ENCODE results near the gene FAM169A. TPM values are rescaled to one million over a fixed set of nuclear protein-coding genes. Genes with fewer than 3 reads are reported as not detected.
A peak's percentile ranks its signal among the peaks of the same experiment; 100 is the strongest.
"Not testable (repeated sequence)": the region's sequence is repeated elsewhere in the genome, so short reads cannot be mapped to it uniquely, and the experiment has no call there.

The FAM169A gene
- total RNA-seq, 2 experiments from 2014 or later, result 4.5 to 5.8 TPM

DNA sequence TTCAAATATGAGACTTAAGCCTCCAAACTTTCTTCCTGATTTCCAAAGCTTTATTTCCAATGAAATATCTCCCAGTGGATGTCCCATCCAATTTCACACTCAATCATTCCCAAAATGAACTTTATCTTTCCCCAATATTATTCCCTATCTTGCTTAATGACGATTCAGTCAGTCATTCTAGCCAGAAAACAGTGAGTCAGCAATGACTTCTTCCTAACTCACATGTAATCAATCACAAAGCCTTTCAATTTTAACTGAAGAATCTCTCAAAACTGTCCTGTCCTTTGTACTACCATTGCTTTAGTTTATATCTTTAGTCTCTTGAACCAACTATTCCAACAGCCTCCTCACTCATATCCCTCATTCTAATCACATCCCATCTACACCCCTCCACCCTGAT lies 64.2 kb downstream of the FAM169A start:
- no peak overlapping the region for H3K27ac Mint-ChIP-seq
- no peak for DNase-seq
- CTCF ChIA-PET, result no interaction called here

DNA sequence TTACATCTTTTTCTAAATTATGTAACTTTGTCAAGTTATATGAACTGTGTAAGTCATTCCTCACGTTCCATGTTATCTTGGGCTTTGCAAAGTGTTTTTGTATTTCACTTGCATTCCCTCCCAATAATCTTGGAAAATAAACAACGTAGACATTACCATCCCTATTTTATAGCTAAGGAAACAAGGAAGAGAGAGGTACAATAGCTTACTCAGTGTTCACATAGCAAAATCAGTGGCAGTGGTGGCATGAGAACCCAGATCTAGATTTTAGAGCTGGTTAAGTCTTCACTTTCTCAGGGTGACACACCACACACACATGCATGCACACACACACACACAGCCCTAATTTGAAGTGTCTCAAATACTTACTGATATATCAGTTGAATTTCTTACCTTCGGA lies 65.0 kb downstream of the FAM169A start:
- H3K27ac Mint-ChIP-seq, result no peak overlapping the region
- no peaks in the 10 kb centered on the region for H3K9me3 Mint-ChIP-seq (ENCODE audit: low read depth)
- no peak for DNase-seq
- no peak overlapping the region for H3K4me3 Mint-ChIP-seq
- CTCF ChIA-PET, result no interaction called here
- H3K4me1 Mint-ChIP-seq, result no peaks in the 10 kb centered on the region
- ATAC-seq, result no peak
- H3K27me3 Mint-ChIP-seq, result peaks cover 7% of the 10 kb centered on the region
- no peaks in the 10 kb centered on the region for H3K36me3 Mint-ChIP-seq

More for the DNA sequence above, 64.2 kb downstream of the FAM169A start:
- H3K9me3 Mint-ChIP-seq (ENCODE audit: low read depth), result no peaks in the 10 kb centered on the region
- H3K4me1 Mint-ChIP-seq, result no peaks in the 10 kb centered on the region
- no peak overlapping the region for H3K4me3 Mint-ChIP-seq
- ATAC-seq, result no peak
- no peaks in the 10 kb centered on the region for H3K36me3 Mint-ChIP-seq
- peaks cover 7% of the 10 kb centered on the region for H3K27me3 Mint-ChIP-seq

DNA sequence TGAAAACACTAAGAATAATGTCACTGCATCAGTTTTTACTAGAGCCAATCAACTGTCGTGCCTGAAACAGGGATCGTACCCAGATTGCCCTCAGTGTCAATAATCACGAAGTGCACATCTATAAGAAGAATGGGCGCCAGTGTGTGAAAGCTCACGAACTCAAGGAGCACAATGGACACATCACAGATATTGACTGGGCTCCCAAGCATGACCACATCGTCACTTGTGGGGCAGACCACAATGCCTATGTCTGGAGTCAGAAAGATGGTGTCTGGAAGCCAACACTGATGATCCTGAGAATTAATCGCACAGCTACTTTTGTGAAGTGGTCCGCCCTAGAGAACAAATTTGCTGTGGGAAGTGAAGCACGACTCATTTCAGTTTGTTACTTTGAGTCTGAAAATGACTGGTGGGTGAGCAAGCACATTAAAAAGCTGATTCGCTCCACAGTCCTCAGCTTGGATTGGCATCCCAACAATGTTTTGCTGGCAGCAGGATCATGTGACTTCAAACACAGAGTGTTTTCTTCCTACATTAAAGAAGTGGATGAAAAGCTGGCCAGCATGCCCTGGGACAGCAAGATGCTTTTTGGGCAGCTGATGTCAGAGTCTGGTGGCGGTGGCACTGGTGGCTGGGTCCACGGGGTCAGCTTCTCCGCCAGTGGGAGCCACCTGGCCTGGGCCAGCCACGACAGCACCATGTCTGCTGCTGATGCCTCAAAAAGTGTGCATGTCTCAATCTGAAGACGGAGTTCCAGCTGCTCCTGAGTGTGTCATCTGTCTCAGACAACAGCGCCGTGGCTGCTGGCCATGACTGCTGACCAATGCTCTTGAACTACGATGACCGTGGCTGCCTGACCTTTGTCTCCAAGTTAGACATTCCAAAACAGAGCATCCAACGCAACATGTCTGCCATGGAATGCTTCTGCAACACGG lies 66.9 kb downstream of the FAM169A start:
- no peaks in the 10 kb centered on the region for H3K9me3 Mint-ChIP-seq (ENCODE audit: low read depth)
- no peak overlapping the region for H3K27ac Mint-ChIP-seq
- DNase-seq (no peak), ATAC-seq (no peak)
- CTCF ChIA-PET, result no interaction called here
- H3K36me3 Mint-ChIP-seq, result no peaks in the 10 kb centered on the region
- no peaks in the 10 kb centered on the region for H3K27me3 Mint-ChIP-seq
- no peaks in the 10 kb centered on the region for H3K4me1 Mint-ChIP-seq
- no peak overlapping the region for H3K4me3 Mint-ChIP-seq

DNA sequence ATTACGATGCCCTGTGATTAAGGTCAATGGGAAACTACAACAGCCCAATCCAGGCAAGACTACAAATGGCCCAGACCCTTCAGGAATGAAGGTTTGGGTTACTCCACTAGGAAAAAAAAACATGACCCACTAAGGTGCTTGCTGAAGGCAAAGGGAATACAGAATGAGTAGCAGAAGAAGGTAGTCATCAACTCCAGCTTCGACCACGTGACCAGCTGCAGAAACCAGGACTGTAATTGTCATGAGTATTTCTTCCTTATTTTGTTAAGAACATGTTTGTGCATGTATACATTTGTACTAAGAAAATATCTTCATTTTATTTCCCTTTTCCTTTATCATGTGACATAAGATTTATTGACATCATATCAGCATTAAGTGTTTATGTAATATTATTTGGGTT lies 74.5 kb downstream of the FAM169A start:
- H3K4me1 Mint-ChIP-seq; ATAC-seq; H3K9me3 Mint-ChIP-seq (ENCODE audit: low read depth); H3K27ac Mint-ChIP-seq; DNase-seq; CTCF ChIA-PET; H3K27me3 Mint-ChIP-seq; H3K36me3 Mint-ChIP-seq; H3K4me3 Mint-ChIP-seq: not testable (repeated sequence)

DNA sequence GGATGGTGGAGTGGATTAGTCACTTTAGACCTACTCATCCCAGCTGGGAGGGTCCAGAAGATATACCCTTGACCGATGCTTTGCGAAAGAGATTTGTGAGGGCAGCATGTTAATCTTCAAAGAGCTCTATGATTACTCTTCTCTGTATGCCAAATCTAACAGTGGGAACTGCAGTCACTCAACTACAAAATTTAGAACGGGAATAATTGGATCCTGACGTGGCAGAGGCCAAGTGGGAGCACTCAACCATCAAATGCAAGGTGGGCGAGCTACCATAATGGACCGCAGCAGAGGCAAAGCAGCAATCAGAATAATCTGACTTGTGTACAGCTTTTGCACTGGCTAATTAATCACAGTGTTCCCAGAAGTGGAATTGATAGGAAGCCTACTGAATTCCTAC lies 78.8 kb downstream of the FAM169A start:
- Mint-ChIP-seq H3K9me3 (ENCODE audit: low read depth) (no peaks in the 10 kb centered on the region), H3K36me3 (peaks cover 5% of the 10 kb centered on the region), H3K27ac (no peak overlapping the region), H3K27me3 (no peaks in the 10 kb centered on the region), H3K4me3 (no peak overlapping the region), H3K4me1 (no peaks in the 10 kb centered on the region)
- ATAC-seq (no peak), DNase-seq (no peak)
- CTCF ChIA-PET, result no interaction called here

DNA sequence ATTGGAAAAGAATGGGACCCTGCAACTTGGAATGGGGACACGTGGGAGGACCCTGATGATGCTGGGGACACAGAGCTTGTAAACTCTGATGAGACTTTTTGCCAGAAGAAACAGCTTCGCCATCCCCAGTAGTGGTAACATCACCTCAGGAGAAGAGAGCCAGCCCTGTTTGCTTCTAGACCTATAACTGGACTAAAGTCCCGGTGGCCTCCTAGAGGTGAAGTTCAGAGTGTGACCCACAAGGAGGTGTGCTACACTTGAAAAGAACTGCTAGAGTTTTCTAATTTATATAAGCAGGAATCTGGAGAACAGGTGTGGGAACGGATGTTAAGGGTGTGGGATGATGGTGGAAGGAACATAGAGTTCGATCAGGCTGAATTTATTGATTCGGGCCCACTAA lies 79.3 kb downstream of the FAM169A start:
- CTCF ChIA-PET, result no interaction called here
- DNase-seq (no peak), ATAC-seq (no peak)
- H3K9me3 Mint-ChIP-seq (ENCODE audit: low read depth), result no peaks in the 10 kb centered on the region
- peaks cover 2% of the 10 kb centered on the region for H3K36me3 Mint-ChIP-seq
- no peak overlapping the region for H3K27ac Mint-ChIP-seq
- H3K4me3 Mint-ChIP-seq, result no peak overlapping the region
- no peaks in the 10 kb centered on the region for H3K4me1 Mint-ChIP-seq
- no peaks in the 10 kb centered on the region for H3K27me3 Mint-ChIP-seq

DNA sequence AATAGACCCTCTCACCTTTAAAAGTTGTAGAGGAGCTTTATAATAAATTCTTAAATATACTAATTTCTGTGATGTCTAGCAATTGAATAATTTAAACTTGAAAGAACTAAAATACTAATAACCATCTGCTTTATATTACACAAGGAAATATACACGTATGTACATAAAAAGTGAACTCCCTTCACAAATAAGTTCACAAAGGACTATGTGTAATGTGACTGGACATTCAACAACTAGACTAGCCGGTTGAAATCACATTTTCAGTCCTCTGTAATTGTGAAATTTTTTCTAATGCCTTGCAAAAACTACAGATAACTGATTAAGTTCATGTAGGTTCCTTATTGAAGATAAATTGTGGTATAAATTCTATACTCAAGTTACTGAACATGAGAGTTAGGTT lies 87.6 kb downstream of the FAM169A start:
- peaks cover 15% of the 10 kb centered on the region for H3K36me3 Mint-ChIP-seq
- no peaks in the 10 kb centered on the region for H3K9me3 Mint-ChIP-seq (ENCODE audit: low read depth)
- no peak for ATAC-seq
- no peak for DNase-seq
- no peak overlapping the region for H3K4me3 Mint-ChIP-seq
- no peaks in the 10 kb centered on the region for H3K27me3 Mint-ChIP-seq
- CTCF ChIA-PET, result no interaction called here
- H3K4me1 Mint-ChIP-seq, result no peaks in the 10 kb centered on the region
- no peak overlapping the region for H3K27ac Mint-ChIP-seq

DNA sequence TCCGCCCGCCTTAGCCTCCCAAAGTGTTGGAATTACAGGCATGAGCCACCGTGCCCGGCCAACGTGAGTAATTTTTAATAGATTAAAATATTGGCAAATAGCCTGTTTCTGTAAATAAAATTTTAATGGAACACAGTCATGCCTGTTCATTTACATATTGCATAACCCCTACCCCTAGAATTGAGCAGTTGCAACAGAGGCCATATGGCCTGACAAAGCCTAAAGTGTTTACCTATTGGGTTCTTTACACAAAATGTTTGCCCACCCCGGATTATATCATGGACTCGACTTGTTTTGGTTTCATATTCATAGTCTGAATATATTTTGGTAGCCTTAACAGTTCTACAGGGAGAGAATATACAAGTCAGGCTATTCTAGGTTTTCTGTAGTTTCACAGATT lies 93.8 kb downstream of the FAM169A start:
- H3K36me3 Mint-ChIP-seq, result peaks cover 43% of the 10 kb centered on the region
- H3K9me3 Mint-ChIP-seq (ENCODE audit: low read depth), result no peaks in the 10 kb centered on the region
- no peak for ATAC-seq
- no peak for DNase-seq
- no peak overlapping the region for H3K27ac Mint-ChIP-seq
- H3K27me3 Mint-ChIP-seq, result no peaks in the 10 kb centered on the region
- H3K4me3 Mint-ChIP-seq, result no peak overlapping the region
- CTCF ChIA-PET, result no interaction called here
- peaks cover 14% of the 10 kb centered on the region for H3K4me1 Mint-ChIP-seq

DNA sequence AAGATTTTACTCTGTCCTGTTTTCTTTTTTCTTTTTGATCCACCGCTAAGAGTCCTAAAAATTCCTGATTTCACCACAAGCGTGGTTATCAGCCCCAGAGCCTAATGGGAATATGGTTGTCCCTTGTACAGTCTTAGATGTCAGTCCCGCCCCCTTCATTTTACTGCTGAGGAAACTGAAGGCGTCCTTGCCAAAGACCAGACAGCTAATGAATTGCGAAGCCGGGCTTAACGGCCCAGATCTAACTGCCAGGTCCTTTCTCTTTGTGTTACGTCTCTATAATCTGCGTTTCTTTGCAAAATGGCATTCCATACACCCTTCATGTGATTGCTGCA lies 98.6 kb downstream of the FAM169A start:
- Mint-ChIP-seq H3K9me3 (ENCODE audit: low read depth) (no peaks in the 10 kb centered on the region), H3K4me1 (peaks cover 31% of the 10 kb centered on the region), H3K4me3 (peak overlapping the region; percentile 97), H3K27me3 (no peaks in the 10 kb centered on the region), H3K27ac (peak overlapping the region; percentile 97), H3K36me3 (peaks cover 27% of the 10 kb centered on the region)
- CTCF ChIA-PET, result interaction anchor here (1.2 to 1.8 kb wide), 6 partner anchors 20 to 469 kb away, joined by 3 to 6 read pairs (median 4); partner anchors contain the start of gene ANKRD31
- ATAC-seq, result no peak
- no peak for DNase-seq

DNA sequence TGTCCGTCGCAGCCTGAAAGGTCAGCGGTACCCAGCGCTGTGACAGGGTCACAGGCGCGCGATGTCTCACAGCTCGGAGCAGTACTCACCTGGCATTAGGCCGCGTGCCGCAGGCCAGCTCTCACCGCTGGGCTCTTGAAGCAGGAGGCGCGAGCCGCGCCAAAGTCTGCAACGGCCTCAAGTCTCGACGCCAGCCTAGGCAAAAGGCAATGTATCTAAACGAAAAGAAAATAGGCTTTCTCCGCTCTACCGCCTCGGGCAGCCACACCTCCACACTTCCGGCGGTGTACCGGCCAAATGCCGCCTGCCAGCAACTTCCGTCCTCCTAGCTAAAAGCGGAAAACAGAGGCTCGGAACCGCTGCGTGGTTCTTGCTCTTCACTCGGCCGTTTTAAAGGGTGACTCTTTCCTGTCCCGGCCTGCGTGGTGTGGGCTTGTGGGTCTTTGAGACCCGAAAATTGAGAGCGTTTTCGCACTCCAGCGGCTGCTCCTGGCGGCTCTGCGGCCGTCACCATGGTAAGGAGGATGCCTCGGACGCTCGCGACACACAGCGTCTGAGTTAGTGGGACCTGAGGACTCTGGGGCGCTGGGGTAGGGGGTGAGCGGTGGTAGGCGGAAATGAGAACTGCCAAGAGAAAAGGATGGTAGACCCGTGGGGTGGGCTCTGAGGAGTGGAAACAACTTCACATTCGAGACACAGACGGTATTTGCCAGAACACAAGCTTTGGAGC lies 99.2 kb downstream of the FAM169A start, which contains the start of the genes GFM2 and NSA2:
Gene GFM2, minus strand, starts transcription at position 269 of the 730 bp plus-strand sequence. CDS start 3,375 bp downstream, outside the sequence.
Gene NSA2, plus strand, starts transcription at position 401 of the 730 bp plus-strand sequence. Its CDS starts 112 bp downstream, at position 513.
- peaks cover 30% of the 10 kb centered on the region for H3K36me3 Mint-ChIP-seq
- DNase-seq (peak; percentile 94), ATAC-seq (peak; percentile 90)
- peak within 1 kb of the TSS; percentile 97 for H3K4me3 Mint-ChIP-seq
- H3K27ac Mint-ChIP-seq, result peak within 1 kb of the TSS; percentile 97
- CTCF ChIA-PET, result interaction anchor here (1.1 to 1.8 kb wide), 8 partner anchors 19 to 470 kb away, joined by 3 to 6 read pairs (median 4); partner anchors contain the start of gene ANKRD31
- H3K27me3 Mint-ChIP-seq, result no peaks in the 10 kb centered on the region
- H3K9me3 Mint-ChIP-seq (ENCODE audit: low read depth), result no peaks in the 10 kb centered on the region
- peaks cover 36% of the 10 kb centered on the region for H3K4me1 Mint-ChIP-seq

DNA sequence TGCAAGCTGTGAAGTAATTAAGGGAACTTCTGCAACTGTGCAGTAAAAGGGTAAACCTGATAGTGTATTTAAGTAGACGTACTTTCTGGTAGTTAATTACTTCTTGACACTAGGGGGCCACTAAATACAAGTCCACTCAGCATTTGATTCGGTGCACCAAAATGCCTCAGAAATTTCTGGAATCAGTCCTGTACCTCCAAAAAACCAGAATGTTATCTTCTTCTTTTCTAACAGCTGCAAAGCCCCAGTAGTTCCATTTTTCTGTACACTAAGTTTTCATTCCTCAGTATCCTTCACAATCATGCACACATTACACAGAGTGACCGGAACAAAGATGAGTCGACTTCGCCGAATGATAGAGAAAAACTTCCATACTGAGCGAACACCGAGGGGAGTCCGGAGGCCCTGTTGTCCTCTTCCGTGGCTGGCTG lies 99.8 kb downstream of the FAM169A start:
- Mint-ChIP-seq H3K9me3 (ENCODE audit: low read depth) (no peaks in the 10 kb centered on the region), H3K4me3 (peak overlapping the region; percentile 97), H3K27me3 (no peaks in the 10 kb centered on the region), H3K27ac (peak overlapping the region; percentile 97), H3K4me1 (peaks cover 42% of the 10 kb centered on the region), H3K36me3 (peaks cover 30% of the 10 kb centered on the region)
- ATAC-seq, result peak; percentile 56
- DNase-seq, result no peak
- CTCF ChIA-PET, result interaction anchor here (1.1 to 1.8 kb wide), 8 partner anchors 19 to 470 kb away, joined by 3 to 6 read pairs (median 4); partner anchors contain the start of gene ANKRD31

DNA sequence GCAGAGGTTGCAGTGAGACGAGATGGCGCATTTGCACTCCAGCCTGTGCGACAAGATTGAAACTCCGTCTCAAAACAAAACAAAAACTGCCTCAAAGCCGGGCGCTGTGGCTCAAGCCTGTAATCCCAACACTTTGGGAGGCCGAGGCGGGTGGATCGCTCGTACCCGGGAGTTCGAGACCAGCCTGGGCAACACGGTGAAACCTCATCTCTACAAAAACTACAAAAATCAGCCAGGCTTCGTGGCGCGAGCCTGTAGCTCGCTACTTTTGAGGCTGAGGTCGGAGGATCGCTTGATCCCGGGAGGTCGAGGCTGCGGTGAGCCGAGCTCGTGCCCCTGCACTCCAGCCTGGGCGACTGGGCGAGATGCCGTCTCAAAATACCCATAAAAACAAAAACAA lies 100.3 kb downstream of the FAM169A start:
- Mint-ChIP-seq H3K36me3 (peaks cover 27% of the 10 kb centered on the region), H3K4me1 (peaks cover 44% of the 10 kb centered on the region), H3K4me3 (peak overlapping the region; percentile 97), H3K27ac (peak overlapping the region; percentile 97), H3K9me3 (ENCODE audit: low read depth) (no peaks in the 10 kb centered on the region), H3K27me3 (no peaks in the 10 kb centered on the region)
- ATAC-seq, result no peak
- CTCF ChIA-PET, result interaction anchor here (1.1 to 1.8 kb wide), 6 partner anchors 18 to 471 kb away, joined by 3 to 6 read pairs (median 4); partner anchors contain the start of gene ANKRD31
- no peak for DNase-seq

DNA sequence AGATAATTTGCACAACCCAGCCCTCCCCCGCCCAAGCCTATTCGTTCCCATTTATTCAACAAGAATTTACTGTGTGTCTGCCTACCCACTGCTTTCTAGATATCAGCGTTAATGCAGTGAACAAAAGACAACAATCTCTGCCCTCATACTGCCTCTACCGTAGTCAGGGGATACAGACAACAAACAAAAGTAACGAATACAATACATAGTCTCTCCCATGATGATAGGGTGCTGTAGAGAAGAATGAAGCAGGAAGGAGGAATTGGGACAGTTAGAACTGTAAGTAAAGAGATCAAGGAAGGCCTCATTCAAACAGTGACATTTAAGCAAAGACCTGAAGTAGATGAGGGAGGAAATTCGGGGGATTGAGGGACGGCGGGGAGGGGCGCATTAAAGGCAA lies 101.0 kb downstream of the FAM169A start:
- peaks cover 26% of the 10 kb centered on the region for H3K36me3 Mint-ChIP-seq
- H3K4me1 Mint-ChIP-seq, result peaks cover 47% of the 10 kb centered on the region
- CTCF ChIA-PET, result no interaction called here
- peak overlapping the region; percentile 65 for H3K4me3 Mint-ChIP-seq
- H3K27ac Mint-ChIP-seq, result peak overlapping the region; percentile 50
- DNase-seq (no peak), ATAC-seq (no peak)
- H3K27me3 Mint-ChIP-seq, result no peaks in the 10 kb centered on the region
- H3K9me3 Mint-ChIP-seq (ENCODE audit: low read depth), result no peaks in the 10 kb centered on the region
